OCI-LY3 (cell line): ENCODE measurements around the gene TCF23.

Source experiments
- EZH2phosphoT487 ChIP-seq: fragments of 200-600 bp; shearing (Covaris generic); IDR thresholded peaks from 2 replicates; pipeline ENCODE4 v1.6.1; 2018; ENCODE audit warnings: antibody characterized with exemption, mixed run types, low read depth
- TF ChIP-seq, protein P1 (sequence below): fragments of 200-600, 300-600 bp; sonication (generic); IDR thresholded peaks from 2 replicates; pipeline ENCODE4 v1.5.1; 2014; ENCODE audit warnings: antibody characterized with exemption, low read length, low read depth

DNA sequence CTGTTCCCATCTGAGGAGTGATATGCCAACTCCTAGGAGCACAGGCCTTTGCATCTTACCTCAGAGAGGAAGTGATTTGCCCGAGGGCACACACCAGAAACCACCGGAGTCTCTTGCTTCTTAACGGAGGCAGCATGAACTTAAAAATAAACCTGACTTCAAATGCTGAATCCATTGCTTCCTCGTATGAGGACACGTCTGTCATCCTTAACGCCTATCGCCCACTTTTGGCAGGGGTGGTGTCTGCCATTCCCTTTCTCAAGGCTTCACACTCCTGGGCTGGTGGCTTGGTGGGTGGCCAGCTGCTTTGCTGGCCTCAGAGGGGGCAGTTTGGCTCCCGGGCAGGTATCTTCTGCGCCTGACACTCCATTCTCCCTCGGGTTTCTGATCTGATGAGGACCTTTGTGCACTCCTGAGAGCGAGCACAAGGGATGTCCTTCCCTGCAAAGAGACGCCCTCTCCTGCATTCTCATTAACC, 13.3 kb upstream of the TCF23 start:
- TF ChIP-seq, protein P1, sequence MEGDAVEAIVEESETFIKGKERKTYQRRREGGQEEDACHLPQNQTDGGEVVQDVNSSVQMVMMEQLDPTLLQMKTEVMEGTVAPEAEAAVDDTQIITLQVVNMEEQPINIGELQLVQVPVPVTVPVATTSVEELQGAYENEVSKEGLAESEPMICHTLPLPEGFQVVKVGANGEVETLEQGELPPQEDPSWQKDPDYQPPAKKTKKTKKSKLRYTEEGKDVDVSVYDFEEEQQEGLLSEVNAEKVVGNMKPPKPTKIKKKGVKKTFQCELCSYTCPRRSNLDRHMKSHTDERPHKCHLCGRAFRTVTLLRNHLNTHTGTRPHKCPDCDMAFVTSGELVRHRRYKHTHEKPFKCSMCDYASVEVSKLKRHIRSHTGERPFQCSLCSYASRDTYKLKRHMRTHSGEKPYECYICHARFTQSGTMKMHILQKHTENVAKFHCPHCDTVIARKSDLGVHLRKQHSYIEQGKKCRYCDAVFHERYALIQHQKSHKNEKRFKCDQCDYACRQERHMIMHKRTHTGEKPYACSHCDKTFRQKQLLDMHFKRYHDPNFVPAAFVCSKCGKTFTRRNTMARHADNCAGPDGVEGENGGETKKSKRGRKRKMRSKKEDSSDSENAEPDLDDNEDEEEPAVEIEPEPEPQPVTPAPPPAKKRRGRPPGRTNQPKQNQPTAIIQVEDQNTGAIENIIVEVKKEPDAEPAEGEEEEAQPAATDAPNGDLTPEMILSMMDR = no peak
- no peak for TF ChIP-seq EZH2phosphoT487
